Neural progenitor cell (in vitro differentiated cells): ENCODE measurements around the gene GXYLT2. TPM values are rescaled to one million over a fixed set of nuclear protein-coding genes. Genes with fewer than 3 reads are reported as not detected.

ENCODE experiments used
- DNase-seq: peaks from one replicate; pipeline ENCODE4 v3.0.0-alpha.2; 2016; ENCODE audit warnings: low spot score
- H2AFZ ChIP-seq: fragments of 200-600 bp; sonication (generic); replicated peaks from 2 replicates; pipeline ENCODE4 v1.6.1; 2016; ENCODE audit warnings: antibody characterized with exemption
- H3F3A ChIP-seq: fragments of 200-600 bp; sonication (generic); 2 replicates; pipeline ENCODE4 v1.6.1; 2016; ENCODE audit warnings: antibody characterized with exemption, low read depth
- H3K27ac ChIP-seq: fragments of 200-600 bp; sonication (generic); 2 replicates; pipeline ENCODE4 v1.5.1; 2016; ENCODE audit warnings: mild to moderate bottlenecking
- H3K27me3 ChIP-seq: fragments of 200-600 bp; sonication (generic); 2 replicates; pipeline ENCODE4 v1.6.1; 2016; ENCODE audit warnings: mild to moderate bottlenecking, moderate library complexity
- H3K36me3 ChIP-seq: fragments of 200-600 bp; sonication (generic); 2 replicates; pipeline ENCODE4 v1.5.1; 2016
- H3K4me1 ChIP-seq: fragments of 200-600 bp; sonication (generic); 2 replicates; pipeline ENCODE4 v1.6.1; 2016; ENCODE audit warnings: mixed run types
- H3K4me2 ChIP-seq: fragments of 200-600 bp; sonication (generic); 2 replicates; pipeline ENCODE4 v1.6.1; 2016
- H3K4me3 ChIP-seq: fragments of 200-600 bp; sonication (generic); 2 replicates; pipeline ENCODE4 v1.5.1; 2016
- H3K79me2 ChIP-seq: fragments of 200-600 bp; sonication (generic); 2 replicates; pipeline ENCODE4 v1.6.1; 2016; ENCODE audit warnings: low read depth
- H3K9ac ChIP-seq: fragments of 200-600 bp; sonication (generic); 2 replicates; pipeline ENCODE4 v1.6.1; 2016
- H3K9me3 ChIP-seq: fragments of 200-600 bp; sonication (generic); 2 replicates; pipeline ENCODE4 v1.5.1; 2016; ENCODE audit warnings: low read depth
- H4K20me1 ChIP-seq: fragments of 200-600 bp; sonication (generic); 2 replicates; pipeline ENCODE4 v1.6.1; 2016; ENCODE audit warnings: low read depth
- H3K27ac Mint-ChIP-seq: 3 replicates; pipeline ENCODE4 v1.8.0; 2021; ENCODE audit warnings: mixed read lengths
- H3K27me3 Mint-ChIP-seq: 2 replicates; pipeline ENCODE4 v1.8.0; 2022; ENCODE audit warnings: low read depth, mild to moderate bottlenecking, inconsistent platforms, moderate library complexity, mixed read lengths; ENCODE audit not compliant: insufficient read depth
- H3K36me3 Mint-ChIP-seq: 3 replicates; pipeline ENCODE4 v1.8.0; 2021; ENCODE audit warnings: mixed read lengths
- H3K4me1 Mint-ChIP-seq: 3 replicates; pipeline ENCODE4 v1.8.0; 2021; ENCODE audit warnings: mixed read lengths
- H3K4me3 Mint-ChIP-seq: 3 replicates; pipeline ENCODE4 v1.8.0; 2021; ENCODE audit warnings: mild to moderate bottlenecking, moderate library complexity, mixed read lengths
- H3K9me3 Mint-ChIP-seq: 3 replicates; pipeline ENCODE4 v1.8.0; 2020; ENCODE audit warnings: mixed read lengths
- EZH2 ChIP-seq: fragments of 200-600 bp; sonication (generic); IDR thresholded peaks from 2 replicates; pipeline ENCODE4 v1.6.1; 2017; ENCODE audit warnings: antibody characterized with exemption, mild to moderate bottlenecking, moderate library complexity
- EZH2phosphoT487 ChIP-seq: fragments of 200-600 bp; sonication (generic); IDR thresholded peaks from 2 replicates; pipeline ENCODE4 v1.6.1; 2017; ENCODE audit warnings: antibody characterized with exemption
- total RNA-seq: library from RNA; depleted of rRNA; stranded (reverse); fragments of >200 nt; gene quantifications from 2 replicates; pipeline ENCODE4 v1.2.3, GENCODE V29; 2015; ENCODE audit warnings: low replicate concordance
- TF ChIP-seq, protein P1 (sequence below): fragments of 200-600 bp; sonication (generic); IDR thresholded peaks from 2 replicates; pipeline ENCODE4 v1.5.1; 2017; ENCODE audit warnings: antibody characterized with exemption, mild to moderate bottlenecking

GXYLT2 gene
- total RNA-seq, 1 donor from 2014 or later = 3.6 TPM

- no peak overlapping the region for H3K4me2 ChIP-seq
- no peaks in the 10 kb centered on the region for H3F3A ChIP-seq
- no peaks in the 10 kb centered on the region for H4K20me1 ChIP-seq
- peak overlapping the region; percentile 29 for H2AFZ ChIP-seq
- H3K4me3 Mint-ChIP-seq = no peak overlapping the region
- H3K27ac ChIP-seq = no peak overlapping the region
- no peaks in the 10 kb centered on the region for H3K9me3 ChIP-seq
- no peaks in the 10 kb centered on the region for H3K9me3 Mint-ChIP-seq
- peak; percentile 19 for DNase-seq
- no peaks in the 10 kb centered on the region for H3K36me3 ChIP-seq
- H3K4me3 ChIP-seq = no peak overlapping the region
- H3K36me3 Mint-ChIP-seq = no peaks in the 10 kb centered on the region
- no peak overlapping the region for H3K9ac ChIP-seq
- TF ChIP-seq EZH2 = no peak
- TF ChIP-seq, protein P1, sequence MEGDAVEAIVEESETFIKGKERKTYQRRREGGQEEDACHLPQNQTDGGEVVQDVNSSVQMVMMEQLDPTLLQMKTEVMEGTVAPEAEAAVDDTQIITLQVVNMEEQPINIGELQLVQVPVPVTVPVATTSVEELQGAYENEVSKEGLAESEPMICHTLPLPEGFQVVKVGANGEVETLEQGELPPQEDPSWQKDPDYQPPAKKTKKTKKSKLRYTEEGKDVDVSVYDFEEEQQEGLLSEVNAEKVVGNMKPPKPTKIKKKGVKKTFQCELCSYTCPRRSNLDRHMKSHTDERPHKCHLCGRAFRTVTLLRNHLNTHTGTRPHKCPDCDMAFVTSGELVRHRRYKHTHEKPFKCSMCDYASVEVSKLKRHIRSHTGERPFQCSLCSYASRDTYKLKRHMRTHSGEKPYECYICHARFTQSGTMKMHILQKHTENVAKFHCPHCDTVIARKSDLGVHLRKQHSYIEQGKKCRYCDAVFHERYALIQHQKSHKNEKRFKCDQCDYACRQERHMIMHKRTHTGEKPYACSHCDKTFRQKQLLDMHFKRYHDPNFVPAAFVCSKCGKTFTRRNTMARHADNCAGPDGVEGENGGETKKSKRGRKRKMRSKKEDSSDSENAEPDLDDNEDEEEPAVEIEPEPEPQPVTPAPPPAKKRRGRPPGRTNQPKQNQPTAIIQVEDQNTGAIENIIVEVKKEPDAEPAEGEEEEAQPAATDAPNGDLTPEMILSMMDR = peak; percentile 53
- peaks cover 4% of the 10 kb centered on the region for H3K27me3 Mint-ChIP-seq
- no peaks in the 10 kb centered on the region for H3K79me2 ChIP-seq
- no peak overlapping the region for H3K27ac Mint-ChIP-seq
- H3K27me3 ChIP-seq = no peaks in the 10 kb centered on the region
- no peaks in the 10 kb centered on the region for H3K4me1 ChIP-seq
- H3K4me1 Mint-ChIP-seq = peaks cover 10% of the 10 kb centered on the region
Observed at GRCh38 chr3:72938471-72939265, 50.8 kb downstream of the GXYLT2 start.

GRCh38 chr3:72941245-72941644 lies 53.4 kb downstream of the GXYLT2 start:
- Mint-ChIP-seq H3K36me3 (no peaks in the 10 kb centered on the region), H3K4me1 (peaks cover 8% of the 10 kb centered on the region), H3K4me3 (no peak overlapping the region), H3K27me3 (peaks cover 2% of the 10 kb centered on the region), H3K9me3 (no peaks in the 10 kb centered on the region), H3K27ac (no peak overlapping the region)
- Histone ChIP-seq H3K36me3 (no peaks in the 10 kb centered on the region), H3F3A (no peaks in the 10 kb centered on the region), H3K9me3 (no peaks in the 10 kb centered on the region), H2AFZ (no peak overlapping the region), H3K79me2 (no peaks in the 10 kb centered on the region), H3K4me2 (no peak overlapping the region), H3K27me3 (no peaks in the 10 kb centered on the region), H3K4me3 (no peak overlapping the region), H3K4me1 (no peaks in the 10 kb centered on the region), H4K20me1 (no peaks in the 10 kb centered on the region), H3K27ac (no peak overlapping the region), H3K9ac (no peak overlapping the region)
- no peak for DNase-seq
- no peak for TF ChIP-seq EZH2phosphoT487
- TF ChIP-seq, protein P1 = no peak
- no peak for TF ChIP-seq EZH2

GRCh38 chr3:72942427-72942826 lies 54.6 kb downstream of the GXYLT2 start:
- no peak for DNase-seq
- Mint-ChIP-seq H3K4me1 (peaks cover 8% of the 10 kb centered on the region), H3K27me3 (no peaks in the 10 kb centered on the region), H3K27ac (no peak overlapping the region), H3K36me3 (no peaks in the 10 kb centered on the region), H3K9me3 (no peaks in the 10 kb centered on the region), H3K4me3 (no peak overlapping the region)
- Histone ChIP-seq H3K27me3 (no peaks in the 10 kb centered on the region), H3K9ac (no peak overlapping the region), H3K9me3 (no peaks in the 10 kb centered on the region), H3K4me3 (no peak overlapping the region), H4K20me1 (no peaks in the 10 kb centered on the region), H3K79me2 (no peaks in the 10 kb centered on the region), H2AFZ (no peak overlapping the region), H3K27ac (no peak overlapping the region), H3F3A (no peaks in the 10 kb centered on the region), H3K36me3 (no peaks in the 10 kb centered on the region), H3K4me1 (no peaks in the 10 kb centered on the region), H3K4me2 (no peak overlapping the region)
- TF ChIP-seq, protein P1 = no peak
- TF ChIP-seq EZH2phosphoT487 (no peak), EZH2 (no peak)
